ENCODE data around the gene GNAI3.
"Not testable (repeated sequence)": the region's sequence is repeated elsewhere in the genome, so short reads cannot be mapped to it uniquely, and the experiment has no call there.

The GNAI3 gene

DNA sequence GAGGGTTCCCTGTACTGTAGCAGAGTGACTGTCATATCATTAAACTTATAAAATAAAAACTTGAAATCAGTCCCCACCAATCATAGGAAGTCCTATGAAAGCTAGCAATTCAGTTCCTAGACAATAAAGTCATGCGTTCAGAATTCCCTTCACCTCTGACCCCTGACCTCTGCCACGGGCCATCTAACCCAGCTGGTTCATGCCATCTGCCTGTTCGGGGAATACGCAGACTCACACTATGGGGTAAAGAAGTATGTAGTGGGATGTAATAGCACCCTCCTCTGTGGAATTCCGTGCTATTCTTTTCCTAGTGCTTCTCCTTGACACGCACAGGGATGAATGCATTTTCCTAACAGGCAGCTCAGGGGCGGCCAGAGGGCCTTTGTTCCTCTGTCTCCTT, 109.6 kb downstream of the GNAI3 start:
- no peak for DNase-seq (ENCODE audit: low read depth in 2 of 3, low spot score in 2 of 3)

DNA sequence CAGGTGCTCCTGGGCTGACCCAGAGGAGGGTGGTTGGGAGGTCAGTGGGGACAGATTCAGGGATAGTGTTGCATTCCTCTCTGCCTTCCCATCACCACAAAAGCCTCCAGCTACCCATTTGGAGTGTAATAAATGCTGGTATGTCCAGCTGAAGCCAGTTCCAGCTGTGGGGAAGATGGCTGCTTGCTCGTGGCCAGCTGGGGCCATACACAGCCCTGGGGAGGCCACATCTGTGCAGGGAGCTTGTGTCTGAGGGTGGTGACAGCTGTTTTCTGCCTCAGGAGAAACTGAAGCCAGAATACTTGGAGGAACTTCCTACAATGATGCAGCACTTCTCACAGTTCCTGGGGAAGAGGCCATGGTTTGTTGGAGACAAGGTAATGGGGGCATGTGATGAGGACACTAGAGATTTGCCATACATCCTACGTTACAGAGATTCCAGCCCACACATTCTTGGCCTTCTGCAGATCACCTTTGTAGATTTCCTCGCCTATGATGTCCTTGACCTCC, 110.2 kb downstream of the GNAI3 start:
- no peak for DNase-seq (ENCODE audit: low read depth in 2 of 3, low spot score in 2 of 3)

DNA sequence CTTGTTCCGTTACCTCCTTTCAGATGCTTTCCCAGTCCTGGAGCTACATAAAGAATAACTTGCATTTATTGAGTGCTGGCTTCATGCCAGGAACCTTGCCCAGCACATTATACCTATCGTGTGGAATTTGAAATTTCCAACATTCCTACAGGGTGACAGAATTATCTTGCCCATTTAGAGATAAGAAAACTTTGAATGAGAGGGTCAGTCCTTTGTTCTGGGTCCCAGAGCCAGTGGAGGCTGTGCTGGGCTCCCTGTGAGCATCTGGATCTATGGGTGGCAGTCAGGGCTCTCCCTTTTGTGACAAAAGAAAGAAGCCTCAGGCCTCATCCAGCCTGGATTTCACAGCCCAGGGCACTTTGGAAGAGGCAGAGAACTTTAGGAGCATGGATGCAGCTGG, 110.7 kb downstream of the GNAI3 start:
- DNase-seq (ENCODE audit: low read depth in 2 of 3, low spot score in 2 of 3), result no peak

DNA sequence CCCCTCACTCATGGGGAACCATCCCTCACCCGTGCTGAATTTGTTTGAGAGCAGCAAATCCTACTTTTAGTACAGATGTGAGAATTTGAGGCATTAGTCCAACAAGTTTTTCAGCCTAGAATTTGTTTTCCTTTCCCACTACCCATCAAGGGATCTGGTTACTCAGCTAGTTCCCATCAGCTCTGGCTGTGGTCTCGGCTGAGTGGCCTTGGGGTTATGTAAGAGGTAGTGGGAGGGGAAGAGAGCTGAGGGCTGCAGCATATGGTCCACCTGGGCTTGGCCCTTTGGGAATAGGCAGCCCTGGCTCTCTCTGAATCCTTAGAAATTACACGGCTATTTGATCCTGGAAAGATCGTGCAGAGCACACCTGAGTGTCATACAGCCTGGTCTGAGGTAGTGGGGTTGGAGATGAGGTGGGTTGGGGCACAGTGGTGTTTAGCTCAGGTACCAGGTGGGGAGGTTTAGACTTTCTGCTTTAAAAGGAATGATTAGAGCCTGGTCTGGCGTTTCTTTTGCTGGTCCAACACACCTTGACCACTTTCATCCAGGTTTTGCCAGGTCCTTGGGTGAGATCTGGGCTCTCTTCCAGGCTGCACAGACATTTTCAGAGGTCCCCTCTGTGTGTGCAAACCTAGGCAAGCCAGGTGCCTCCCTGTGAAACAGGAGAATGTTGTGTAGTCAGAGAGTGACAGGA, 111.7 kb downstream of the GNAI3 start:
- DNase-seq (ENCODE audit: low read depth in 2 of 3, low spot score in 2 of 3), result no peak

DNA sequence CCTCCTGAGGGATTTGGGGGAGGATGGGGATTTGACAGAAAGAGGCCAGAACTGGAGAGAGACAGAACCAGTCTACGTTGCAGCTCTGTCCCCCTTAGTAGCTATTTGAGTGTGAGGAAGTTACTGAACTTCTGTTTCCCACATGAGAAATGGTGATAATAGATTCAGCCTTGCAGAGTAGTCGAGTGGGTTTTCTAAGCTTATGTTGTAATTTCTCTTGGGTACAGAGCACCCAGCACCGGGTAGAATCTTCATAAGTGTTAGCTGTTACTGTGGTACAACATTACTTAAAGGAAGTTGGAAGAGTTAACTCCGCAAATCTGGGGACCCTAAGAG, 112.2 kb downstream of the GNAI3 start:
- DNase-seq (ENCODE audit: low read depth in 2 of 3, low spot score in 2 of 3), result not testable (repeated sequence)

DNA sequence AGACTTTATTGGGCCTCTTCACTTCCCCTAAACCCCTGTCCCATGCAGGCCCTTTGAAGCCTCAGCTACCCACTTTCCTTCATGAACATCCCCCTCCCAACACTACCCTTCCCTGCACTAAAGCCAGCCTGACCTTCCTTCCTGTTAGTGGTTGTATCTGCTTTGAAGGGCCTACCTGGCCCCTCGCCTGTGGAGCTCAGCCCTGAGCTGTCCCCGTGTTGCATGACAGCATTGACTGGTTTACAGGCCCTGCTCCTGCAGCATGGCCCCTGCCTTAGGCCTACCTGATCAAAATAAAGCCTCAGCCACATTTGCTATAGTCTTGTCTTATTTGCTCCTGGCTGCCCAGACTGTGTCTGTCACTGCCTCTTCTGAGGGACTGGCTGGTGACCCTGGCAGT, 113.0 kb downstream of the GNAI3 start:
- DNase-seq (ENCODE audit: low read depth in 2 of 3, low spot score in 2 of 3), result no peak

DNA sequence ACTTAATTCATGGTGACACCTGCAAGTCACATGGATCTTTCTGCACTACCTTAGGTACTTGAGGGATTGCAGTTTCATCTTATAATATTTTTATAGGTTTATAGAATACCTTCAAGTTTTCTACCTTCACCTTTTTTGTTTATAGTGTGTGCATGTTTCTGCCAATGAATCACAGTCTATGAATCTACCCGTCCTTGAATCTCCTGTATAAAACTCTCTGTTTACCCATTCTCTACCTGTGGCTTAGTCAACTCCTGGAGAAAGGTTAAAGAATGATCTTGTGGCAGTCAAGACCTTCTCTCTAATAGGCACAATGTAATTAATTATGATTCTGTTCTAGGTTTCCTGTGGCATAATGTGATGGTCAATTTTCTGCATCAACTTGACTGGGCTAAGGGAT, 116.3 kb downstream of the GNAI3 start:
- DNase-seq (ENCODE audit: low read depth in 2 of 3, low spot score in 2 of 3), result no peak

DNA sequence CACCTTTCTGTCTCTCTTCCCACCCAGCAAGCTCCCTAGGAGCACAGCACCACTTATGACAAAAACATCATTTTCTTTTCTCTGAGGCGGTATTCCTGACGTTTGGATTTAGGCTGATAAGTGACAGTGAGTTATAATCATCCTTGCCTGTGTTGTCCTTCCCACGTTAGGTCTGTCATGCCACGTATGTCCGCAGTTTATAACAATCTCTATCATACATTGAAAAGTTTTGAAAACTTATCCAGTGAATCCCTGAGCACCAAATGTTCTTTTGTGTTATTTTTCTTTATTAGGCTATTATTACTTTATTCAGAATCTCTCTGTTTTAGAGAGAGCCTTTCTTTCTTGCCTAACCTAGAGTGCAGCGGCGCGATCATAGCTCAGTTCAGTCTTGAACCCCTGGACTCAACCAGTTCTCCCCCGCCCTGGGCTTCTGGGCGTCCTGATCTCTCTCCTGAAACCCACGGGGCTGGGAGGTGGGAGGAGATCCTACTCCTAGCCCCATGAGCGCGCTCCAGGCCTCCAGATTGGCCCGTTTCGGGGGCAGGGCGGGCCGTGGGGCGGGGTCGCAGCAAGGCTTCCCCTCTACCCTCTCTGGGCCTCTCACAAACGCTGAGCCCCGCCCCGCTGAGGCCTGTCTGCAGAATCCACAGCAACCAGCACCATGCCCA, 119.2 kb downstream of the GNAI3 start, which contains the start of gene GSTM2:
GSTM2 (plus strand) TSS at position 606 of the 671 bp plus-strand sequence; CDS start at position 665, 59 bp downstream.
- DNase-seq (ENCODE audit: low read depth in 2 of 3, low spot score in 2 of 3), result peak; percentile 46 to 60 (median 56)
